Psoas muscle (tissue), 8 donors: ENCODE measurements around the gene ERO1A. TPM values are rescaled to one million over a fixed set of nuclear protein-coding genes. Genes with fewer than 3 reads are reported as not detected.

Experiments
- ATAC-seq, 4 donors: fragments of 200-7000 bp; cut with Tn5 transposase; one replicate each; pipeline ENCODE4 v1.9.1; 2020; ENCODE audit warnings: moderate library complexity in 3 of 4, mild to moderate bottlenecking in 2 of 4
- DNase-seq, 2 donors: peaks; one replicate each; pipeline ENCODE4 v3.0.0-alpha.2; 2020
- H3K27ac ChIP-seq: fragments of 200-600 bp; one replicate; pipeline ENCODE4 v1.8.0; 2022
- H3K27me3 ChIP-seq, 3 donors: fragments of 200-600 bp in 1 of 3; one replicate each; pipeline versions ENCODE4 v1.6.1 to v1.8.0; 2013 to 2022; ENCODE audit warnings: low read length in 2 of 3, mild to moderate bottlenecking in 2 of 3, moderate library complexity in 1 of 3; ENCODE audit not compliant: insufficient read depth in 3 of 3
- H3K36me3 ChIP-seq, 2 donors: fragments of 200-600 bp in 1 of 2; one replicate each; pipeline versions ENCODE4 v1.6.1 to v1.8.0; 2013 to 2022; ENCODE audit warnings: low read depth in 1 of 2, mild to moderate bottlenecking in 1 of 2, moderate library complexity in 1 of 2; ENCODE audit not compliant: insufficient read depth in 1 of 2
- H3K4me1 ChIP-seq: fragments of 200-600 bp; one replicate; pipeline ENCODE4 v1.8.0; 2022
- H3K4me3 ChIP-seq: fragments of 200-600 bp; one replicate; pipeline ENCODE4 v1.8.0; 2022; ENCODE audit warnings: mild to moderate bottlenecking
- H3K9me3 ChIP-seq: fragments of 200-600 bp; one replicate; pipeline ENCODE4 v1.8.0; 2022
- CTCF ChIP-seq: fragments of 200-600 bp; IDR thresholded peaks from one replicate; pipeline ENCODE4 v1.8.0; 2022; ENCODE audit warnings: antibody characterized with exemption
- WGBS, 3 donors: extraction: QIAGEN DNeasy Blood & Tissue Kit; methylation state at CpG; one replicate each; pipeline versions ENCODE4 v1.1.6 to v1.1.7; 2013; 5-methylcytosine and 5-hydroxymethylcytosine counted together
- intact Hi-C, 2 donors: fragments of 100-400 bp; cut with DNase I; formaldehyde crosslinking; loops; one replicate each; pipeline versions ENCODE4 v1.11.0 to v1.14.2; 2022
- polyA plus RNA-seq, 3 donors: library from polyadenylated mRNA; stranded (reverse); fragments of 200-250 nt; gene quantifications; one replicate each; pipeline ENCODE4 v1.2.3, GENCODE V29; 2013
- total RNA-seq, 4 donors: library from RNA; stranded (reverse); fragmentation: NEBNext Ultra II Directional in 2 of 4; extraction: Animal tissue kit (Norgen Biotek cat#: 25700) in 2 of 4; gene quantifications; one replicate each; pipeline versions ENCODE4 v1.2.1 to v1.2.4, GENCODE V29; 2021 to 2023
- donor health status: healthy with polysubstance abuse.
- donor health status: DM: no; HTN: no; CAD: no; lungs with moderate emphysema.
- donor health status: Bipolar disorder and iron deficiency.
- donor health status: healthy.
- donor health status: DM: yes; HTN: yes; CAD: no.
- donor health status: DM: no; HTN: no; CAD: no.
- donor health status: DM: no; HTN: no; CAD: no.
- donor health status: DM: yes; HTN: yes; CAD: no.

Gene ERO1A
- total and polyA plus RNA-seq, 7 donors = 6.9 to 22.3 (median 16.1) TPM

DNA sequence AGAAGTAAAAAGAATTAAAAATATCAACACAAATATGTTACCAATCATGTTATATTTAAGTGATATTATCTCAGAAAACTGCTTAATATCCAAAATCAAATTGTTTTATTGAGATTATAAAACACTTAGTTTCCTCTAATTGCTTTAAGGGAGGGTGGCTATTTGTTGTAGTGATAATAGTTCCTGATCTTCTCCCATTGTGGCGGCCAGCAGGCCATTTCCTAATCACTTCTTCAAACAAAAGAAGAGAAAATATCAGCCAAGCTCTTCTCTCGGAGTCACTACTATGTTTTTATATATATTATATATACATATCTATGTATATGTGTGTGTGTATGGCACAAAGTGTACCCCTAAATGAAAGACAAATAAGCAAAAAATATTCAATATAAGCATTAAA is 31.5 kb downstream of the ERO1A start:
- no peaks in the 10 kb centered on the region for H3K27me3 ChIP-seq
- peaks cover 0 to 65% of the 10 kb centered on the region in 2 donors for H3K36me3 ChIP-seq
- DNase-seq (no peak), ATAC-seq (no peak)
- no peaks in the 10 kb centered on the region for H3K9me3 ChIP-seq
- intact Hi-C loops = no loop called here
- no peak overlapping the region for H3K4me3 ChIP-seq
- H3K27ac ChIP-seq = no peak overlapping the region
- 87 to 95% (median 88%) methylated on average over 2 of the region's 2 CpGs for WGBS, 3 donors
- no peak for TF ChIP-seq CTCF
- H3K4me1 ChIP-seq = no peaks in the 10 kb centered on the region

- intact Hi-C loops = no loop called here
- no peaks in the 10 kb centered on the region for H3K4me1 ChIP-seq
- H3K27me3 ChIP-seq = no peaks in the 10 kb centered on the region
- 95 to 99% (median 96%) methylated on average over 2 of the region's 2 CpGs for WGBS, 3 donors
- no peak overlapping the region for H3K4me3 ChIP-seq
- DNase-seq (no peak), ATAC-seq (no peak)
- no peaks in the 10 kb centered on the region for H3K9me3 ChIP-seq
- H3K27ac ChIP-seq = no peak overlapping the region
- H3K36me3 ChIP-seq = peaks cover 0 to 62% of the 10 kb centered on the region in 2 donors
- TF ChIP-seq CTCF = no peak
These were observed 34.0 kb downstream of the ERO1A start for GRCh38 chr14:52661314-52661713.

DNA sequence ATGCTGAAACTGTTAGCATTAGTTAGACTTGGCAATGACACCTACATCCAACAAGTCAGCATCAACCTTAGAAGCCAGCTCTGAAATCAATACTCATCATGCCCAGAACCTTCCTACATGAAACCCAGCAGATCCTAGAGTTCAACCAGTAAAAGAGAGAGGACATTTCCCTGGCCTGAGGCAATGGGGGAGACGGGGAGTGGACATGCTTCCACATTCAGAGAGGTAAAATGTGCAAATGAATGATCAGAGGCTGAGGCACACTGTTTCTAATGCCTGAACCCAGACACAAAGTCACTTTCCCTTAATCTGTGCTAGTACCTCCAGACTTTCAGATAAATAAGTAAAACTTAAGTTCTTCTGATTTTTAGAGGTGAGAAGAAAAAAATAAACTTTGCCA is 34.5 kb downstream of the ERO1A start:
- H3K9me3 ChIP-seq = no peaks in the 10 kb centered on the region
- DNase-seq (no peak), ATAC-seq (no peak)
- H3K27ac ChIP-seq = no peak overlapping the region
- no peaks in the 10 kb centered on the region for H3K27me3 ChIP-seq
- H3K4me1 ChIP-seq = no peaks in the 10 kb centered on the region
- H3K36me3 ChIP-seq = peaks cover 0 to 62% of the 10 kb centered on the region in 2 donors
- no peak for TF ChIP-seq CTCF
- no peak overlapping the region for H3K4me3 ChIP-seq
- 85 to 96% (median 88%) methylated on average over 1 of the region's 1 CpG for WGBS, 3 donors
- intact Hi-C loops = no loop called here

- Histone ChIP-seq H3K9me3 (no peaks in the 10 kb centered on the region), H3K4me1 (no peaks in the 10 kb centered on the region), H3K4me3 (no peak overlapping the region), H3K36me3 (peaks cover 0 to 62% of the 10 kb centered on the region in 2 donors), H3K27me3 (no peaks in the 10 kb centered on the region), H3K27ac (no peak overlapping the region)
- intact Hi-C loops = no loop called here
- DNase-seq = no peak
- ATAC-seq = no peak
- no peak for TF ChIP-seq CTCF
These were observed 35.0 kb downstream of the ERO1A start for GRCh38 chr14:52660325-52660724.

DNA sequence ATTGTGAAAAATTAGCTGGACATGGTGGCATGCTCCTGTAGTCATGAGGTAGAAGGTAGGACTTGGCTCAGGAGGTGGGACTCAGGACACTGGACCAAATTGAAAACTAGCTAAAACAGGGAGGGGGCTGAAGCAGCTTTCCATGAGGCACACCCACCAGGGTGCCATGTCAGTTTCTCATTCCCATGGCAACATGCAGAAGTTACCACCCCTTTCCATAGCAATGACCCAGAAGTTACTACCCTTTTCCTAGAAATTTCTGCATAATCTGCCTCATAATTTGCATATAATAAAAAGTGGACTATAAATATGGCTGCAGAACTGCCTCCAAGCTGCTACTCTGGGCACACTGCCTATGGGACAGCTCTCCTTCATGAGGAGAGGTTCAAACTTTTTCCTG is 38.5 kb downstream of the ERO1A start:
- no peak for TF ChIP-seq CTCF
- Histone ChIP-seq H3K27me3 (no peaks in the 10 kb centered on the region), H3K4me1 (no peaks in the 10 kb centered on the region), H3K36me3 (peaks cover 0 to 76% of the 10 kb centered on the region in 2 donors), H3K27ac (no peak overlapping the region), H3K9me3 (no peaks in the 10 kb centered on the region), H3K4me3 (no peak overlapping the region)
- intact Hi-C loops = no loop called here
- ATAC-seq (no peak), DNase-seq (no peak)
